ENCODE measurements around the gene NHS.

Gene NHS

DNA sequence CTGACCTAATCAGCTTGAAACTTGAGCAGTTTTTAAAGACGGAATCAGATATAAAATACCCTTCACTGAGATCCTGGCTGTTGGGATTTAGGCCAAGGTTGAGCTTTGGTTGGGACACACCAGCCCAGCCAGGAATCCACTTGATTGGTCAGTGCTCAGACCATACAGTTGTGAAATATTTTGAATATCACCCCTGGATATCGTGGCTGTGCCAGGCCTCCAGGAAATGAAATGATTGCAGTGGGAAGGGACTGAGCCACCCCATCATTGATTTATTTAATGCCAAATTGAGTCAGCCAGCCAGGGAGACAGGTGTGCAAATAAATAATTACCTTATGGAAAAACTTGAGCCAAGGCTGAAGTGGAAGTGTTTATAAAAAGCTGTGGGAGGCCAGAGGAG lies 233.9 kb downstream of the NHS start:
- intact Hi-C loops (cut with DNase I; ENCODE audit: low total_unique reads) = no loop called here
- Histone ChIP-seq H3K9me3 (no peaks in the 10 kb centered on the region), H3K27me3 (no peaks in the 10 kb centered on the region), H3K4me3 (no peak overlapping the region), H3K4me1 (peaks cover 0 to 36% (median 5%) of the 10 kb centered on the region in 4 donors), H3K27ac (no peak overlapping the region), H3K36me3 (no peaks in the 10 kb centered on the region)
- TF ChIP-seq, protein P1, sequence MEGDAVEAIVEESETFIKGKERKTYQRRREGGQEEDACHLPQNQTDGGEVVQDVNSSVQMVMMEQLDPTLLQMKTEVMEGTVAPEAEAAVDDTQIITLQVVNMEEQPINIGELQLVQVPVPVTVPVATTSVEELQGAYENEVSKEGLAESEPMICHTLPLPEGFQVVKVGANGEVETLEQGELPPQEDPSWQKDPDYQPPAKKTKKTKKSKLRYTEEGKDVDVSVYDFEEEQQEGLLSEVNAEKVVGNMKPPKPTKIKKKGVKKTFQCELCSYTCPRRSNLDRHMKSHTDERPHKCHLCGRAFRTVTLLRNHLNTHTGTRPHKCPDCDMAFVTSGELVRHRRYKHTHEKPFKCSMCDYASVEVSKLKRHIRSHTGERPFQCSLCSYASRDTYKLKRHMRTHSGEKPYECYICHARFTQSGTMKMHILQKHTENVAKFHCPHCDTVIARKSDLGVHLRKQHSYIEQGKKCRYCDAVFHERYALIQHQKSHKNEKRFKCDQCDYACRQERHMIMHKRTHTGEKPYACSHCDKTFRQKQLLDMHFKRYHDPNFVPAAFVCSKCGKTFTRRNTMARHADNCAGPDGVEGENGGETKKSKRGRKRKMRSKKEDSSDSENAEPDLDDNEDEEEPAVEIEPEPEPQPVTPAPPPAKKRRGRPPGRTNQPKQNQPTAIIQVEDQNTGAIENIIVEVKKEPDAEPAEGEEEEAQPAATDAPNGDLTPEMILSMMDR (IDR thresholded peaks at IDR 0.05) = no peak
- DNase-seq = no peak

GRCh38 chrX:17610788-17611187 lies 235.8 kb downstream of the NHS start:
- H3K4me3 ChIP-seq = no peak overlapping the region
- H3K27ac ChIP-seq = no peak overlapping the region
- H3K9me3 ChIP-seq = no peaks in the 10 kb centered on the region
- intact Hi-C loops (cut with DNase I; ENCODE audit: low total_unique reads) = no loop called here
- TF ChIP-seq, protein P1 (IDR thresholded peaks at IDR 0.05) = no peak
- H3K4me1 ChIP-seq = peaks cover 0 to 20% (median 7%) of the 10 kb centered on the region in 4 donors
- DNase-seq = no peak
- no peaks in the 10 kb centered on the region for H3K27me3 ChIP-seq
- no peaks in the 10 kb centered on the region for H3K36me3 ChIP-seq

DNA sequence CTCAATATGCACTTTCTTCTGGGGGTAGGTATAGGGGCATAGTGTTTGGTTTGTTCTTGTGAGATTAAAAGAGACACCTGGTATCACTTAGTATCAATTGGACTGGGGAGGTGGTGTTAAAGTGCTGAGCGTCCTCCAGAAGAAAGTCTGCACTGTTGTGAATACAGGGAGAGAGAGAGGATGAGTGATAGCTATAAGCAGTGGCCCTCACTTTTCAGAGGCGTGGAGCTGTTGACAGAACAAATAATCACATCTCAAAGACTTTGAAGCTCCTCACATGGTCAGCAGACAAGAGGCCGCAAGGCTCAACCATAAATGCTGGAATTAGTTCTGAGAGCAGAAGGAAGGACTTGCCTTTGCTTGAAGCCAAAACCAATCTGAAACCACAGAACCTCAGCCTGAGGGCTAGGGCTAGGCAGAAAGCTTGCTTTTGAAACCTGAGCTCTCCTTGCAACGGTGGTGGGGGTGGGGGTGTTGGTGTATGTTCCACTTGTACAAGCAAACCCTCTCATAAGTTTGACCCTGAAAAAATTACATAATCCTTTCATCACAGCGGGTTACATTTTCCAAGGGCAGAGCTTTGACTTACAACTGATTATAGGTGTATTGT lies 239.1 kb downstream of the NHS start:
- Histone ChIP-seq H3K36me3 (no peaks in the 10 kb centered on the region), H3K27me3 (no peaks in the 10 kb centered on the region), H3K4me3 (no peak overlapping the region), H3K4me1 (peaks cover 0 to 5% (median under 1%) of the 10 kb centered on the region in 4 donors), H3K9me3 (no peaks in the 10 kb centered on the region), H3K27ac (no peak overlapping the region)
- intact Hi-C loops (cut with DNase I; ENCODE audit: low total_unique reads) = no loop called here
- TF ChIP-seq, protein P1 (IDR thresholded peaks at IDR 0.05) = no peak
- no peak for DNase-seq

DNA sequence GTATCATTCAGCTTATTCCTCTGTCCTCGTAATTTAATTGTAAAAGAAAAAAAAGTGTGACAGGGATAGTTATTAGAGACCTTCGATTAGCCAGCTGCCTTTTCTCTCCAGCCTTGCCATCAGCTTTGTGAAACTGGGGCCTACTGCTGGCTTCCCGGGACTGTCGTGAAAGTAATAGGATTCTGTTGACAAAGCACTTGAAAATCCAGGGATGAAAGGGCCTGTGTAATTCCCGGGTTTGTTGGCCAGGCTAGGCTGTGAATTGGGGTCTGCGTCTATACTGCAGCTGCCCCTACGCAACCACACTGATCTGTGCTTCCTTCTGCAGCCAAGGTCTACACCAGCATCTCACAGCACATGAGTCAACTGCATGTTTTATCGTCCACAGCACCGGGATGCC lies 241.9 kb downstream of the NHS start:
- Histone ChIP-seq H3K4me1 (peaks cover 0 to 5% (median 0%) of the 10 kb centered on the region in 4 donors), H3K9me3 (no peaks in the 10 kb centered on the region), H3K4me3 (no peak overlapping the region), H3K36me3 (no peaks in the 10 kb centered on the region), H3K27ac (no peak overlapping the region), H3K27me3 (no peaks in the 10 kb centered on the region)
- TF ChIP-seq, protein P1 (IDR thresholded peaks at IDR 0.05) = no peak
- intact Hi-C loops (cut with DNase I; ENCODE audit: low total_unique reads) = no loop called here
- DNase-seq = no peak

DNA sequence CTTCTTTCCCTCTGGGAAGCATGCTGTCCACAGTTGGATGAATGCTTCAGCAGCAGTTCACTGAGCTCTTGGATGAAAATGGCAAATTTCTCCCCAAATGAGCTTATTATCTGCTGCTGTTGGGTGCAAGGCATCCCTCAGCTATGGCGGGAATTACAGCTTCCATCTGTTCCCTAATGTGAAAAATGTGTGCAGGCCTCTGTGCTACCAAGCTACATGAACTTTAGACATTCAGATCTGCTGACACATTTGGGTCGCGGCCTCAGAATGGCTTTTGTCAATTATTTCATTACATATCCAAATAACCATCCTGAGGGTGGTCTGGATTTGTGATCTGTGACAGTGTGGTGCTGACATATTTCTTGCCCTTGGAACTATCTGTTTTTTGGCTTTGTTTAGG lies 242.8 kb downstream of the NHS start:
- Histone ChIP-seq H3K36me3 (no peaks in the 10 kb centered on the region), H3K27ac (no peak overlapping the region), H3K4me3 (no peak overlapping the region), H3K9me3 (no peaks in the 10 kb centered on the region), H3K4me1 (peaks cover 0 to 5% (median 0%) of the 10 kb centered on the region in 4 donors), H3K27me3 (no peaks in the 10 kb centered on the region)
- no peak for DNase-seq
- intact Hi-C loops (cut with DNase I; ENCODE audit: low total_unique reads) = no loop called here
- TF ChIP-seq, protein P1 (IDR thresholded peaks at IDR 0.05) = no peak
